Measurements from ENCODE around the gene C14orf180. TPM values are rescaled to one million over a fixed set of nuclear protein-coding genes. Genes with fewer than 3 reads are reported as not detected.

C14orf180 gene
- total RNA-seq, 3 donors from 2014 or later (not counting 1 experiment from before 2014, with no cell fraction given) = not detected

GRCh38 chr14:104554088-104554607 lies 25.4 kb upstream of the C14orf180 start:
- Histone ChIP-seq H3K4me3 (ENCODE audit: low read length) (no peak overlapping the region), H3K27ac (ENCODE audit: low read length) (no peak overlapping the region), H3K4me1 (ENCODE audit: control insufficient read depth, insufficient read depth, low read length) (no peaks in the 10 kb centered on the region), H3K9me3 (ENCODE audit: control insufficient read depth, insufficient read depth, low read length) (no peaks in the 10 kb centered on the region), H3K36me3 (ENCODE audit: control insufficient read depth, insufficient read depth, low read length) (no peaks in the 10 kb centered on the region), H3K27me3 (ENCODE audit: control insufficient read depth, insufficient read depth, low read length) (no peaks in the 10 kb centered on the region)
- no peak overlapping the region for H3K4me3 Mint-ChIP-seq
- intact Hi-C loops (cut with micrococcal nuclease) = no loop called here
- H3K27ac Mint-ChIP-seq = no peak overlapping the region
- H3K9me3 Mint-ChIP-seq = no peaks in the 10 kb centered on the region
- ATAC-seq (no peak), DNase-seq (no peak)
- H3K4me1 Mint-ChIP-seq = no peaks in the 10 kb centered on the region
- TF ChIP-seq, protein P1, sequence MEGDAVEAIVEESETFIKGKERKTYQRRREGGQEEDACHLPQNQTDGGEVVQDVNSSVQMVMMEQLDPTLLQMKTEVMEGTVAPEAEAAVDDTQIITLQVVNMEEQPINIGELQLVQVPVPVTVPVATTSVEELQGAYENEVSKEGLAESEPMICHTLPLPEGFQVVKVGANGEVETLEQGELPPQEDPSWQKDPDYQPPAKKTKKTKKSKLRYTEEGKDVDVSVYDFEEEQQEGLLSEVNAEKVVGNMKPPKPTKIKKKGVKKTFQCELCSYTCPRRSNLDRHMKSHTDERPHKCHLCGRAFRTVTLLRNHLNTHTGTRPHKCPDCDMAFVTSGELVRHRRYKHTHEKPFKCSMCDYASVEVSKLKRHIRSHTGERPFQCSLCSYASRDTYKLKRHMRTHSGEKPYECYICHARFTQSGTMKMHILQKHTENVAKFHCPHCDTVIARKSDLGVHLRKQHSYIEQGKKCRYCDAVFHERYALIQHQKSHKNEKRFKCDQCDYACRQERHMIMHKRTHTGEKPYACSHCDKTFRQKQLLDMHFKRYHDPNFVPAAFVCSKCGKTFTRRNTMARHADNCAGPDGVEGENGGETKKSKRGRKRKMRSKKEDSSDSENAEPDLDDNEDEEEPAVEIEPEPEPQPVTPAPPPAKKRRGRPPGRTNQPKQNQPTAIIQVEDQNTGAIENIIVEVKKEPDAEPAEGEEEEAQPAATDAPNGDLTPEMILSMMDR (IDR thresholded peaks at IDR 0.05) = no peak
- H3K36me3 Mint-ChIP-seq = no peaks in the 10 kb centered on the region
- 85% methylated on average over 12 of the region's 12 CpGs for WGBS (ENCODE audit: insufficient coverage)
- peaks cover 0 to 5% of the 10 kb centered on the region in 2 donors for H3K27me3 Mint-ChIP-seq (ENCODE audit: low read depth in 2 of 2)

- Histone ChIP-seq H3K27ac (ENCODE audit: low read length) (no peak overlapping the region), H3K4me3 (ENCODE audit: low read length) (no peak overlapping the region), H3K4me1 (ENCODE audit: control insufficient read depth, insufficient read depth, low read length) (no peaks in the 10 kb centered on the region), H3K36me3 (ENCODE audit: control insufficient read depth, insufficient read depth, low read length) (no peaks in the 10 kb centered on the region), H3K27me3 (ENCODE audit: control insufficient read depth, insufficient read depth, low read length) (no peaks in the 10 kb centered on the region), H3K9me3 (ENCODE audit: control insufficient read depth, insufficient read depth, low read length) (no peaks in the 10 kb centered on the region)
- DNase-seq (no peak), ATAC-seq (no peak)
- no peaks in the 10 kb centered on the region for H3K36me3 Mint-ChIP-seq
- H3K27me3 Mint-ChIP-seq (ENCODE audit: low read depth in 2 of 2) = peaks cover 0 to 5% of the 10 kb centered on the region in 2 donors
- WGBS (ENCODE audit: insufficient coverage) = 82% methylated on average over 26 of the region's 26 CpGs
- no peaks in the 10 kb centered on the region for H3K4me1 Mint-ChIP-seq
- H3K4me3 Mint-ChIP-seq = no peak overlapping the region
- intact Hi-C loops (cut with micrococcal nuclease) = no loop called here
- TF ChIP-seq, protein P1 (IDR thresholded peaks at IDR 0.05) = no peak
- no peak overlapping the region for H3K27ac Mint-ChIP-seq
- no peaks in the 10 kb centered on the region for H3K9me3 Mint-ChIP-seq
Observed at GRCh38 chr14:104554608-104555429, 24.7 kb upstream of the C14orf180 start.

- Mint-ChIP-seq H3K27me3 (ENCODE audit: low read depth in 2 of 2) (no peaks in the 10 kb centered on the region), H3K4me3 (no peak overlapping the region), H3K36me3 (no peaks in the 10 kb centered on the region), H3K9me3 (no peaks in the 10 kb centered on the region), H3K4me1 (no peaks in the 10 kb centered on the region), H3K27ac (no peak overlapping the region)
- ATAC-seq (no peak), DNase-seq (no peak)
- TF ChIP-seq, protein P1 (IDR thresholded peaks at IDR 0.05) = no peak
- no peaks in the 10 kb centered on the region for H3K27me3 ChIP-seq (ENCODE audit: control insufficient read depth, insufficient read depth, low read length)
- no peak overlapping the region for H3K27ac ChIP-seq (ENCODE audit: low read length)
- H3K9me3 ChIP-seq (ENCODE audit: control insufficient read depth, insufficient read depth, low read length) = no peaks in the 10 kb centered on the region
- no peaks in the 10 kb centered on the region for H3K36me3 ChIP-seq (ENCODE audit: control insufficient read depth, insufficient read depth, low read length)
- intact Hi-C loops (cut with micrococcal nuclease) = no loop called here
- no peak overlapping the region for H3K4me3 ChIP-seq (ENCODE audit: low read length)
- 83% methylated on average over 10 of the region's 11 CpGs for WGBS (ENCODE audit: insufficient coverage)
- no peaks in the 10 kb centered on the region for H3K4me1 ChIP-seq (ENCODE audit: control insufficient read depth, insufficient read depth, low read length)
Observed at GRCh38 chr14:104555430-104556255, 23.9 kb upstream of the C14orf180 start.
